ENCODE results near the gene GARIN1A. TPM values are rescaled to one million over a fixed set of nuclear protein-coding genes. Genes with fewer than 3 reads are reported as not detected.
"Not testable (repeated sequence)": the region's sequence is repeated elsewhere in the genome, so short reads cannot be mapped to it uniquely, and the experiment has no call there.

The GARIN1A gene
- total RNA-seq, 1 donor from 2014 or later = 1.5 TPM

- Histone ChIP-seq H3K9me3 (no peaks in the 10 kb centered on the region), H3K4me1 (no peaks in the 10 kb centered on the region), H3K27ac (no peak overlapping the region), H3K27me3 (no peaks in the 10 kb centered on the region), H3K36me3 (no peaks in the 10 kb centered on the region), H3K4me3 (no peak overlapping the region)
- no peak for DNase-seq (ENCODE audit: extremely low spot score in 2 of 2)
- TF ChIP-seq, protein P1, sequence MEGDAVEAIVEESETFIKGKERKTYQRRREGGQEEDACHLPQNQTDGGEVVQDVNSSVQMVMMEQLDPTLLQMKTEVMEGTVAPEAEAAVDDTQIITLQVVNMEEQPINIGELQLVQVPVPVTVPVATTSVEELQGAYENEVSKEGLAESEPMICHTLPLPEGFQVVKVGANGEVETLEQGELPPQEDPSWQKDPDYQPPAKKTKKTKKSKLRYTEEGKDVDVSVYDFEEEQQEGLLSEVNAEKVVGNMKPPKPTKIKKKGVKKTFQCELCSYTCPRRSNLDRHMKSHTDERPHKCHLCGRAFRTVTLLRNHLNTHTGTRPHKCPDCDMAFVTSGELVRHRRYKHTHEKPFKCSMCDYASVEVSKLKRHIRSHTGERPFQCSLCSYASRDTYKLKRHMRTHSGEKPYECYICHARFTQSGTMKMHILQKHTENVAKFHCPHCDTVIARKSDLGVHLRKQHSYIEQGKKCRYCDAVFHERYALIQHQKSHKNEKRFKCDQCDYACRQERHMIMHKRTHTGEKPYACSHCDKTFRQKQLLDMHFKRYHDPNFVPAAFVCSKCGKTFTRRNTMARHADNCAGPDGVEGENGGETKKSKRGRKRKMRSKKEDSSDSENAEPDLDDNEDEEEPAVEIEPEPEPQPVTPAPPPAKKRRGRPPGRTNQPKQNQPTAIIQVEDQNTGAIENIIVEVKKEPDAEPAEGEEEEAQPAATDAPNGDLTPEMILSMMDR (IDR thresholded peaks at IDR 0.05) = no peak
- TF ChIP-seq POLR2A (IDR thresholded peaks at IDR 0.05) (no peak), POLR2AphosphoS5 (IDR thresholded peaks at IDR 0.05; ENCODE audit: insufficient read depth in 1 of 2, low read depth in 1 of 2) (no peak)
- intact Hi-C loops (cut with DNase I) = no loop called here
Observed at GRCh38 chr7:128672927-128673517, 930 bp downstream of the GARIN1A start.

DNA sequence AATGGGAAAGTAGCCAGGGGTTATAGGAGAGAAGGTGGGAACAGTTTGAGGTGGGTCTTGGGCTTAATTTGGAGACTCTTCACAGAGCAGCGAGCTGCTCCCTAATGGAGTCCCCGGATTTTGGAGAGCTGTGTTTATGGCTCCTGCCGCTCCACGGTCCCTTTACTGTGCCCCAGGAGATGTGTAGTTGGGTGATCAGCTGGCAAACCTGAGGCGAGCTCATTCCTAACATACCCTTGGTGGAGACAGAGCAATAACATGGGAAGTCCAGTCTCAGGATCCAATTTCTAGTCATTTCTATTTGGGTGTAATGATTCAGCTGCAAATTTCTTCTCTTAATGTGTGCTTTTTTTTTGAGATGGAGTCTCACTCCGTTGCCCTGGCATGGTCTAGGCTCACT lies 1.5 kb downstream of the GARIN1A start:
- no peaks in the 10 kb centered on the region for H3K27me3 ChIP-seq
- no peak for DNase-seq (ENCODE audit: extremely low spot score in 2 of 2)
- H3K4me1 ChIP-seq = no peaks in the 10 kb centered on the region
- no peaks in the 10 kb centered on the region for H3K36me3 ChIP-seq
- no peaks in the 10 kb centered on the region for H3K9me3 ChIP-seq
- TF ChIP-seq POLR2AphosphoS5 (IDR thresholded peaks at IDR 0.05; ENCODE audit: insufficient read depth in 1 of 2, low read depth in 1 of 2) (no peak), POLR2A (IDR thresholded peaks at IDR 0.05) (no peak)
- TF ChIP-seq, protein P1 (IDR thresholded peaks at IDR 0.05) = no peak
- H3K4me3 ChIP-seq = no peak overlapping the region
- intact Hi-C loops (cut with DNase I) = no loop called here
- no peak overlapping the region for H3K27ac ChIP-seq

DNA sequence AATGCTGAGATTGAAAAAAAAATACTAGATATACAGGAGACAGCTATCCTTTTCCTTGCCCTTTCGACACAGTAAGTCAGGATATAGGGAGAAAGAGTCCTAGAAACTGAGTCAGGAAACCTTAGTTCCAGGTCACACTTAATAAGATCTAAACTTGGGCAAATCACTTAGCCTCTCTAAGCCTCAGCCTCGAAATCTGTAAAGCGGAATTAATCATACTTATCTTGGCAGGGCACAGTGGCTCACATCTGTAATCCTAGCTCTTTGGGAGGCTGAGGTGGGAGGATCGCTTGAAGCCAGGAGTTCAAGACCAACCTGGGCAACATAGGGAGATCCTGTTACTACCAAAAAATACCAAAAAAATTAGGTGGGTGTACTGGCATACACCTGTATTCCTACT lies 4.6 kb downstream of the GARIN1A start:
- no peak overlapping the region for H3K27ac ChIP-seq
- no peaks in the 10 kb centered on the region for H3K36me3 ChIP-seq
- no peaks in the 10 kb centered on the region for H3K4me1 ChIP-seq
- intact Hi-C loops (cut with DNase I) = no loop called here
- H3K27me3 ChIP-seq = no peaks in the 10 kb centered on the region
- no peak overlapping the region for H3K4me3 ChIP-seq
- DNase-seq (ENCODE audit: extremely low spot score in 2 of 2) = no peak
- H3K9me3 ChIP-seq = no peaks in the 10 kb centered on the region
- TF ChIP-seq, protein P1 (IDR thresholded peaks at IDR 0.05) = no peak
- no peak for TF ChIP-seq POLR2A (IDR thresholded peaks at IDR 0.05)
- no peak for TF ChIP-seq POLR2AphosphoS5 (IDR thresholded peaks at IDR 0.05; ENCODE audit: insufficient read depth in 1 of 2, low read depth in 1 of 2)

DNA sequence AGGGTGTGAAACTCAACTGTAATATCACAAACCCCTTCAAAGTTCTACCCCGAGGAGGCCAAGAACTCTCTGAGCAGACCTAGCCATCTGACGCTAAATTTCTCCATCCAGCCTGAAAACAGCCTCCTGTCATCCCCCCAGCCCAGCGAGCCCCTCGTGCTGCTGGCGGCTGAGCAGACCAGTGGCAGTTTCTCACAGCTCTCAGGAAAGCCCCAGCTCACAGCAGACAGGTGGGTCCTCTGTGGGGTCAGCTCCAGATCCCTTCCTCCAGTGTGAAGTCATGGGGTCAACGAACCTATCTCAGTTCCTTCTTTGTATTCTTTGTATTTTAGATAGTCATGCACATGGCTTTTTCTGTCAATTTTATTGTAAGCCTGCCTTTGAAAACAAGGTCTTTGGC lies 7.8 kb downstream of the GARIN1A start:
- no peaks in the 10 kb centered on the region for H3K9me3 ChIP-seq
- H3K27ac ChIP-seq = no peak overlapping the region
- no peaks in the 10 kb centered on the region for H3K4me1 ChIP-seq
- H3K4me3 ChIP-seq = no peak overlapping the region
- no peaks in the 10 kb centered on the region for H3K27me3 ChIP-seq
- H3K36me3 ChIP-seq = peaks cover 0 to 7% of the 10 kb centered on the region in 2 donors
- DNase-seq (ENCODE audit: extremely low spot score in 2 of 2) = no peak
- no peak for TF ChIP-seq POLR2A (IDR thresholded peaks at IDR 0.05)
- TF ChIP-seq, protein P1 (IDR thresholded peaks at IDR 0.05) = no peak
- no peak for TF ChIP-seq POLR2AphosphoS5 (IDR thresholded peaks at IDR 0.05; ENCODE audit: insufficient read depth in 1 of 2, low read depth in 1 of 2)
- intact Hi-C loops (cut with DNase I) = no loop called here

- DNase-seq (ENCODE audit: extremely low spot score in 2 of 2) = no peak
- TF ChIP-seq POLR2AphosphoS5 (IDR thresholded peaks at IDR 0.05; ENCODE audit: insufficient read depth in 1 of 2, low read depth in 1 of 2) (no peak), POLR2A (IDR thresholded peaks at IDR 0.05) (no peak)
- TF ChIP-seq, protein P1 (IDR thresholded peaks at IDR 0.05) = no peak
- intact Hi-C loops (cut with DNase I) = no loop called here
Observed at GRCh38 chr7:128681794-128682537, 9.9 kb downstream of the GARIN1A start.

GRCh38 chr7:128683270-128683669 lies 11.2 kb downstream of the GARIN1A start:
- H3K27ac ChIP-seq; intact Hi-C loops (cut with DNase I); H3K36me3 ChIP-seq; H3K27me3 ChIP-seq; H3K9me3 ChIP-seq; DNase-seq (ENCODE audit: extremely low spot score in 2 of 2); H3K4me3 ChIP-seq; H3K4me1 ChIP-seq: not testable (repeated sequence)

More at GRCh38 chr7:128681794-128682537, 9.9 kb downstream of the GARIN1A start:
- Histone ChIP-seq H3K36me3 (peaks cover 0 to 7% of the 10 kb centered on the region in 2 donors), H3K4me3 (no peak overlapping the region), H3K27ac (no peak overlapping the region), H3K4me1 (no peaks in the 10 kb centered on the region), H3K9me3 (no peaks in the 10 kb centered on the region), H3K27me3 (no peaks in the 10 kb centered on the region)

GRCh38 chr7:128683738-128684137 lies 11.6 kb downstream of the GARIN1A start:
- H3K27ac ChIP-seq; intact Hi-C loops (cut with DNase I); DNase-seq (ENCODE audit: extremely low spot score in 2 of 2); H3K9me3 ChIP-seq; H3K36me3 ChIP-seq; H3K27me3 ChIP-seq; H3K4me3 ChIP-seq; H3K4me1 ChIP-seq: not testable (repeated sequence)

Measured in vagina (tissue), 2 donors.